ENCODE data around the gene IL1RAP.

Gene IL1RAP

DNA sequence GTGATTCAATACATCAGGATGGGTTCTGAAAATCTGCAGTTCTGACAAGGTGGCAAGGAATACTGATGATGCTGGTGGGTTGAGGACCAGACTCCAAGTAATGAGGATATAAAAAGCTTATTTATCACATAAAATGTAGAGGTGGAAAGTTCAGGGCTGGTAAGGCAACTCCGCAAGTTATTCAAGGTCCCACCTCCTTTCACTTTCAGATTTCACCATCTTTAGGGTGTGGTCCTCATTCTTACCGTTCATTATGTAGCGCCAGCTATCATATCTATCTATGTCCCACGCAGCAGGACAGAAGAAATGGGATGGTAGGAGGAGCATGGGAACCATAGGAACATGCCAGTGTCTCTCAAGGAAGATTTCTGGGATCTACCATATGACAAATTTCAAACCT lies 80.3 kb downstream of the IL1RAP start:
- TF ChIP-seq TCF4 (CRISPR knock-in tag; IDR thresholded peaks at IDR 0.05; ENCODE audit: borderline replicate concordance) (no peak), ZFP3 (CRISPR knock-in tag; IDR thresholded peaks at IDR 0.05) (no peak), ZNF565 (CRISPR knock-in tag; conservative IDR thresholded peaks at IDR 0.05; ENCODE audit: low read depth) (no peak), CSDC2 (CRISPR knock-in tag; IDR thresholded peaks at IDR 0.05) (no peak), ZFP30 (CRISPR knock-in tag; IDR thresholded peaks at IDR 0.05) (no peak), ZNF8 (CRISPR knock-in tag; IDR thresholded peaks at IDR 0.05) (no peak), TOX (CRISPR knock-in tag; IDR thresholded peaks at IDR 0.05; ENCODE audit: borderline replicate concordance) (no peak), GLIS3 (CRISPR knock-in tag; IDR thresholded peaks at IDR 0.05) (no peak), ZNF70 (CRISPR knock-in tag; IDR thresholded peaks at IDR 0.05) (no peak), ZC3H10 (CRISPR knock-in tag; IDR thresholded peaks at IDR 0.05) (no peak), ARNTL (CRISPR knock-in tag; IDR thresholded peaks at IDR 0.05; ENCODE audit: borderline replicate concordance, low read depth) (no peak), PPARA (CRISPR knock-in tag; IDR thresholded peaks at IDR 0.05; ENCODE audit: borderline replicate concordance) (no peak), RARB (CRISPR knock-in tag; IDR thresholded peaks at IDR 0.05) (no peak)
- TF ChIP-seq, protein P1, sequence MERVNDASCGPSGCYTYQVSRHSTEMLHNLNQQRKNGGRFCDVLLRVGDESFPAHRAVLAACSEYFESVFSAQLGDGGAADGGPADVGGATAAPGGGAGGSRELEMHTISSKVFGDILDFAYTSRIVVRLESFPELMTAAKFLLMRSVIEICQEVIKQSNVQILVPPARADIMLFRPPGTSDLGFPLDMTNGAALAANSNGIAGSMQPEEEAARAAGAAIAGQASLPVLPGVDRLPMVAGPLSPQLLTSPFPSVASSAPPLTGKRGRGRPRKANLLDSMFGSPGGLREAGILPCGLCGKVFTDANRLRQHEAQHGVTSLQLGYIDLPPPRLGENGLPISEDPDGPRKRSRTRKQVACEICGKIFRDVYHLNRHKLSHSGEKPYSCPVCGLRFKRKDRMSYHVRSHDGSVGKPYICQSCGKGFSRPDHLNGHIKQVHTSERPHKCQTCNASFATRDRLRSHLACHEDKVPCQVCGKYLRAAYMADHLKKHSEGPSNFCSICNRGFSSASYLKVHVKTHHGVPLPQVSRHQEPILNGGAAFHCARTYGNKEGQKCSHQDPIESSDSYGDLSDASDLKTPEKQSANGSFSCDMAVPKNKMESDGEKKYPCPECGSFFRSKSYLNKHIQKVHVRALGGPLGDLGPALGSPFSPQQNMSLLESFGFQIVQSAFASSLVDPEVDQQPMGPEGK (CRISPR knock-in tag; IDR thresholded peaks at IDR 0.05; ENCODE audit: borderline replicate concordance): no peak
- TF ChIP-seq, protein P2, sequence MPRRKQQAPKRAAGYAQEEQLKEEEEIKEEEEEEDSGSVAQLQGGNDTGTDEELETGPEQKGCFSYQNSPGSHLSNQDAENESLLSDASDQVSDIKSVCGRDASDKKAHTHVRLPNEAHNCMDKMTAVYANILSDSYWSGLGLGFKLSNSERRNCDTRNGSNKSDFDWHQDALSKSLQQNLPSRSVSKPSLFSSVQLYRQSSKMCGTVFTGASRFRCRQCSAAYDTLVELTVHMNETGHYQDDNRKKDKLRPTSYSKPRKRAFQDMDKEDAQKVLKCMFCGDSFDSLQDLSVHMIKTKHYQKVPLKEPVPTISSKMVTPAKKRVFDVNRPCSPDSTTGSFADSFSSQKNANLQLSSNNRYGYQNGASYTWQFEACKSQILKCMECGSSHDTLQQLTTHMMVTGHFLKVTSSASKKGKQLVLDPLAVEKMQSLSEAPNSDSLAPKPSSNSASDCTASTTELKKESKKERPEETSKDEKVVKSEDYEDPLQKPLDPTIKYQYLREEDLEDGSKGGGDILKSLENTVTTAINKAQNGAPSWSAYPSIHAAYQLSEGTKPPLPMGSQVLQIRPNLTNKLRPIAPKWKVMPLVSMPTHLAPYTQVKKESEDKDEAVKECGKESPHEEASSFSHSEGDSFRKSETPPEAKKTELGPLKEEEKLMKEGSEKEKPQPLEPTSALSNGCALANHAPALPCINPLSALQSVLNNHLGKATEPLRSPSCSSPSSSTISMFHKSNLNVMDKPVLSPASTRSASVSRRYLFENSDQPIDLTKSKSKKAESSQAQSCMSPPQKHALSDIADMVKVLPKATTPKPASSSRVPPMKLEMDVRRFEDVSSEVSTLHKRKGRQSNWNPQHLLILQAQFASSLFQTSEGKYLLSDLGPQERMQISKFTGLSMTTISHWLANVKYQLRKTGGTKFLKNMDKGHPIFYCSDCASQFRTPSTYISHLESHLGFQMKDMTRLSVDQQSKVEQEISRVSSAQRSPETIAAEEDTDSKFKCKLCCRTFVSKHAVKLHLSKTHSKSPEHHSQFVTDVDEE (CRISPR knock-in tag; IDR thresholded peaks at IDR 0.05): no peak
- TF ChIP-seq, protein P3, sequence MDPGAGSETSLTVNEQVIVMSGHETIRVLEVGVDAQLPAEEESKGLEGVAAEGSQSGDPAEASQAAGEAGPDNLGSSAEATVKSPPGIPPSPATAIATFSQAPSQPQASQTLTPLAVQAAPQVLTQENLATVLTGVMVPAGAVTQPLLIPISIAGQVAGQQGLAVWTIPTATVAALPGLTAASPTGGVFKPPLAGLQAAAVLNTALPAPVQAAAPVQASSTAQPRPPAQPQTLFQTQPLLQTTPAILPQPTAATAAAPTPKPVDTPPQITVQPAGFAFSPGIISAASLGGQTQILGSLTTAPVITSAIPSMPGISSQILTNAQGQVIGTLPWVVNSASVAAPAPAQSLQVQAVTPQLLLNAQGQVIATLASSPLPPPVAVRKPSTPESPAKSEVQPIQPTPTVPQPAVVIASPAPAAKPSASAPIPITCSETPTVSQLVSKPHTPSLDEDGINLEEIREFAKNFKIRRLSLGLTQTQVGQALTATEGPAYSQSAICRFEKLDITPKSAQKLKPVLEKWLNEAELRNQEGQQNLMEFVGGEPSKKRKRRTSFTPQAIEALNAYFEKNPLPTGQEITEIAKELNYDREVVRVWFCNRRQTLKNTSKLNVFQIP (CRISPR knock-in tag; IDR thresholded peaks at IDR 0.05; ENCODE audit: borderline replicate concordance, low read depth): no peak
- no peak for ATAC-seq

DNA sequence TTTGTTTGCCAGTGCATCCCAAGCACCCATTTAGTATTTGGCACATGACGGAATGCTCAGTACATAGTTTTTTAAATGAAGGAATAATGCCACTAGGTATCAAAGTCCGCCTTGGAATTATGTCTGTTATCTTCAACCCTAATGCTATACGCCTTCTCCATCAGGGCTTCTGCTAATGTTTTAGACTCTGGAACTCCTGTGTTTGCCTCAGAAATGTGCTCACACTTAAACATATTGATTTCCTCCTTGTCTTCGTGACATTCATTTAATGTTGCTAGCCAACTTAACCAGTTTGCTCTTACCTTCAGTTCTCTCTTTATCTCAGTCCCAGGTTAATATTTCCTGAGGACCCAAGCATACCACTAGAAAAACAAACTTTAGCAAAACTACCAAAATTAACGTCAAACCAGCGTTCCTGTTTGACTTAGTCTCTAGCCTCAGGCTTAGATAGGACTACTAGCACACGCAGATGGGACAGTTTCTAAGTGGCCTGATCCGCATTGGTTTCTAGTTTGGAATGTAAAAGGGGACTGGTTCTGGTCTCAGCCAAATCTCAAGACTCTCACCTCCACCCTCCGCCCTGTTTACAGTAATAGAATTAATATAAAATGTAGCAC lies 81.4 kb downstream of the IL1RAP start:
- TF ChIP-seq ZC3H10 (CRISPR knock-in tag; IDR thresholded peaks at IDR 0.05) (no peak), ESRRG (CRISPR knock-in tag; IDR thresholded peaks at IDR 0.05) (no peak)
- TF ChIP-seq, protein P3 (CRISPR knock-in tag; IDR thresholded peaks at IDR 0.05; ENCODE audit: borderline replicate concordance, low read depth): no peak
- no peak for ATAC-seq

DNA sequence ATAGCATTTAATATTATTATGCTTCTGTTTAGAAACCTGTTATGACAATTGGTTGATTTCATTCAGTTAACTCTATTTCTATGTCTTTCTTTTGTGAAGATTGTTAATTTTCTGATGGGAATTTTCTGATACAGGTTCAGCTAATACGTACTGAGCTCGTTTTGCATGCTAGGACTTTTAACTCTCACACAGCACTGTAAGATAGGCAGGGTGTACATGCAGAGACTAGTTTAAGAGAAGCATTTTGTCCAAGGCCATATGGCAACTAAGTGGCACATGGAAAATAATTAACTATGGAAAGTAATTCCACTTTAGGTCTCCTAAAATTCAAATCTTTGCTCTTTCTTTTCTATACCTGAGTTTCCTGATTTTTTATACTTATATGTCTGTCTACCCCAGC lies 81.9 kb downstream of the IL1RAP start:
- no peak for ATAC-seq
- TF ChIP-seq ZNF8 (CRISPR knock-in tag; IDR thresholded peaks at IDR 0.05) (no peak), ARNTL (CRISPR knock-in tag; IDR thresholded peaks at IDR 0.05; ENCODE audit: borderline replicate concordance, low read depth) (no peak), ESRRG (CRISPR knock-in tag; IDR thresholded peaks at IDR 0.05) (no peak), PPARA (CRISPR knock-in tag; IDR thresholded peaks at IDR 0.05; ENCODE audit: borderline replicate concordance) (no peak), GLIS3 (CRISPR knock-in tag; IDR thresholded peaks at IDR 0.05) (no peak), ZC3H10 (CRISPR knock-in tag; IDR thresholded peaks at IDR 0.05) (no peak), OSR1 (CRISPR knock-in tag; IDR thresholded peaks at IDR 0.05) (no peak), BACH2 (CRISPR knock-in tag; IDR thresholded peaks at IDR 0.05; ENCODE audit: borderline replicate concordance) (no peak), RARB (CRISPR knock-in tag; IDR thresholded peaks at IDR 0.05) (no peak), CSDC2 (CRISPR knock-in tag; IDR thresholded peaks at IDR 0.05) (no peak), SNAI2 (CRISPR knock-in tag; IDR thresholded peaks at IDR 0.05) (no peak), TOX (CRISPR knock-in tag; IDR thresholded peaks at IDR 0.05; ENCODE audit: borderline replicate concordance) (no peak), ZFP3 (CRISPR knock-in tag; IDR thresholded peaks at IDR 0.05) (no peak)
- TF ChIP-seq, protein P1 (CRISPR knock-in tag; IDR thresholded peaks at IDR 0.05; ENCODE audit: borderline replicate concordance): no peak
- TF ChIP-seq, protein P4, sequence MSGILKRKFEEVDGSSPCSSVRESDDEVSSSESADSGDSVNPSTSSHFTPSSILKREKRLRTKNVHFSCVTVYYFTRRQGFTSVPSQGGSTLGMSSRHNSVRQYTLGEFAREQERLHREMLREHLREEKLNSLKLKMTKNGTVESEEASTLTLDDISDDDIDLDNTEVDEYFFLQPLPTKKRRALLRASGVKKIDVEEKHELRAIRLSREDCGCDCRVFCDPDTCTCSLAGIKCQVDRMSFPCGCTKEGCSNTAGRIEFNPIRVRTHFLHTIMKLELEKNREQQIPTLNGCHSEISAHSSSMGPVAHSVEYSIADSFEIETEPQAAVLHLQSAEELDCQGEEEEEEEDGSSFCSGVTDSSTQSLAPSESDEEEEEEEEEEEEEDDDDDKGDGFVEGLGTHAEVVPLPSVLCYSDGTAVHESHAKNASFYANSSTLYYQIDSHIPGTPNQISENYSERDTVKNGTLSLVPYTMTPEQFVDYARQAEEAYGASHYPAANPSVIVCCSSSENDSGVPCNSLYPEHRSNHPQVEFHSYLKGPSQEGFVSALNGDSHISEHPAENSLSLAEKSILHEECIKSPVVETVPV (CRISPR knock-in tag; IDR thresholded peaks at IDR 0.05): no peak
- TF ChIP-seq, protein P3 (CRISPR knock-in tag; IDR thresholded peaks at IDR 0.05; ENCODE audit: borderline replicate concordance, low read depth): no peak

Measured in SK-N-SH treated with all-trans-retinoic acid at 6 μM for 48 hours (cell line).